NCI-H748 treated with DMSO at 0.1 percent for 48 hours (cell line): ENCODE results near the gene GSE1.

Source experiments
- DNase-seq: peaks from one replicate; lab custom pipeline; 2025; lab: John Stamatoyannopoulos, UW

GSE1 gene

DNA sequence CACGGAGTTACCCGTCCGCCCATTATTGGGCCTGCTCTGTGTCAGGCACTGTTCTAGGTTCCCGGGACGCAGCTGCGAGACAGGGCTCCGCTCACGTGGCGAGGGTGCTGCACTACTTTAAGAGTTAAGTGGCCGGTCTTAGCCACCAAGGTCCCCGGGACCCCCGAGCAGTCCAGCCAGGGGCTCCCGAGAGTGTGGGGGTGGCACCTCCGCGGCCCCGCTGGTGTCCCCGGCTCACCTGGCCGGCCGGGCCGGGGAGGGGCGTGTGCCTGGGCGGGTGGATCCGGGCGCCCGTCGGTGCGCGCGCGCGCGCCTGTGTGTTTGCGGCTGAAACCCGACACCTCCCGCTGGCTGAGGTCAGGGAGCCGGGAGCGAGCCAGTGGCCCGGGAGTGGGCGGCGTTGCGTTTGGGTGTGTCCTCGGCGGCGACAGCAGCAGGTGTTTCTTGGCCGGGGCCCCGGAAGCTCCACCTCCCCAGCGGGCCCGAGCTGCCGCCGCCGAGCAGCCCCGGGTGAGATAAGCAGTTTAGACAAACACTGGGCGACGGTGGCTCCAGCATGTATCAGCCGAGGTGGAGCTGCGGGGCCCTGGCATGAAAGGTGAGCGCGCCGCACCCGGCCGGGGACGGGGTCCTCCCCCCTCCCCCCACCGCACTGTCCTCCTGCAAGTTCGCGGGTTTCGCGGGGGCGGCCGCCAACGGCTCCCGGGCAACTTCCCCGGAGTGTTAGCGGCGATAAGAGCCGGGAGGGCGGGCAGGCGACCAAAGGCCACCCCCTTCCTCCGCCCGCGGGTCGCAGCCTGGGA, at the start of gene GSE1:
GSE1 (plus strand) TSS at position 522 of the 803 bp plus-strand sequence; CDS start at position 592, 70 bp downstream.
- peak; percentile 82 for DNase-seq

DNA sequence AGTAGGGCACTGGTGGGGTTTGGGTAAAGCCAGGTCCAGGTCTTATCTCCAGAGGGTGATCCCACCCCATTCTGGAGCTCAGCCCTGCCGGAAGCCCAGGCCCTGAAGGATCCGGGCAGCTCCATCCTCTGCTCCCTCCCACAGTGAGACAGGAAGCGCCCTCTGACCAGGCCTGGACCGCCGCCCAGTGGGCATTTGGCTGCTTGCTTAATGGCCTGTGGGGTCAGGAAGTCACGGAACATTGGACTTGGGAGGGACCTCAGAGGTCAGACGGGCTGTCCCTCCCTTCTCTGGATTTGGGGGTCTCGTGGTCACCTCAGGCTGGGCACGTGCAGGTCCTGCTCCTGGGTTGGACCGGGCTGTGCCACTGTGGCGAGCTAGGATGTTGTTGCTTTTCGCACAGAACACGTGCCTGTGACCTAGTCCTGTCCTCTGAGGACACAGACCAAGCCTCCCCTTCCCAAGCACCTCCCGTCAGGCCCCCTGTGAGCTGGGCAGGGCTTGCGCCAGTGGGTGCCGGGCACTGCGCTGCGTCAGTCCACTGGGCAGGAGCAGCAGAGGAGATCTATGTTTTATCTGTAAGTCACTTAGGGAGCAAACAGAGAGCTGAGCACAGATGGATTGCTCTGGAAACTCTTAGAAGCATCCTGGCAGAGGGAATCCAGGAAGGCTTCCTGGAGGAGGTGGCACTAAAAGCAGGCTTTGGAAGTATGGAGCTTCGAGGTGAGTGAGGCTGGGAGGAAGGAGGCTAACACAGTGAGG, 49.4 kb upstream of the GSE1 start:
- DNase-seq: no peak

DNA sequence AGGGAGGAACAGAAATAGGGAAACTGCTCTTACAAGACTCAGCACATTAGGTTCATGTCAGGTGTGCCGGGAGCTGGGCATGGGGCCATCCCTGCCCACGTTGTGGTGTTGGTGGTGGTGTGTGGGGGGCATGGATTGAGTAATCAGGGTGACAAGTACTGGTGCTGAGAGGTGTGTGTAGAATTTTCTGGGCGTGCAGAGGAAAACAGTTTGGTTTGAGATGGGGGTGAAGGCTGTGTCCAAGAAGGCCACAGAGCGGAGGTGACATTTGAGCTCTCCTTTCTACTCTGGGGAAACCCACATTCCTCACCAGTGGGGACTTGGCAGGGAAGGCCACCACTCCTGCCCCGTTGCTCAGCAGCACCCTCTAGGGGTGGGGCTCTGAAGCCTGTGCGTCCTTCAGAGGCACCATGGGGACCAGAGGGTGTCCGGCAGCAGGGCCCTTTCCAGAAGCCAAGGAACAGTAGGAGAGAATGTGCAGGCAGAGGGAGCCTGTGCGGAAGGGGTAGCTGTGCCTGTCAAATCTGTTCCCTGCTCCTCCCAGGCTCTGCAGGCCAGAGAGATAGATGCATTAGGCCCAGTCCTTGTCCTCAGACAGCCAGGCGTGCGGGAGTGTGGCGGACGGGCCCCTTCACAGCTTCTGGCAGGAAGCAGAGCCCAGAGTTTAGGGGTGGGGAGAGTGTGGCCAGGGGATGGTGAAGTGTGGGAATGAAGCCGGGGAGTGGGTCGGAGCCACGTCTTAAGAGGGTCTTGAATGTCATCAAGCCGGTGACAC, 48.7 kb upstream of the GSE1 start:
- DNase-seq: no peak

DNA sequence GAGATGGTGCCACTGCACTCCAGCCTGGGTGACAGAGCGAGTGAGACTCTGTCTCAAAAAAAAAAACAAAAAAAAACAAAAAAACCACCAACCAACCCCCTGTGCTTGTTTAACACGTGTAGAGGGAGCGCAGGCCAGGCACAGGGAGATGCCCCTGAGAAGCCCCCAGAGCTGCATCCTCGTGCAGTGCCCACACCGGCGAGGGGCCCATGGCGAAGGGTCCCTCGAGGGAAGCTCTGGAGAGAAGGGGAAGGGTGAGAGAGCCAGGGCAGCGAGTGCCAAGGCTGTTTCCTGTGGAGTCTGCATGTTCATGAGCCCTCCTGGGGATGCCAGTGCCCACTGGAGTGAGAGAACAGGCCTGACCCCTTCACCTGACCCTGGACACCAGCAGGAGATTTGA, 47.8 kb upstream of the GSE1 start:
- no peak for DNase-seq

DNA sequence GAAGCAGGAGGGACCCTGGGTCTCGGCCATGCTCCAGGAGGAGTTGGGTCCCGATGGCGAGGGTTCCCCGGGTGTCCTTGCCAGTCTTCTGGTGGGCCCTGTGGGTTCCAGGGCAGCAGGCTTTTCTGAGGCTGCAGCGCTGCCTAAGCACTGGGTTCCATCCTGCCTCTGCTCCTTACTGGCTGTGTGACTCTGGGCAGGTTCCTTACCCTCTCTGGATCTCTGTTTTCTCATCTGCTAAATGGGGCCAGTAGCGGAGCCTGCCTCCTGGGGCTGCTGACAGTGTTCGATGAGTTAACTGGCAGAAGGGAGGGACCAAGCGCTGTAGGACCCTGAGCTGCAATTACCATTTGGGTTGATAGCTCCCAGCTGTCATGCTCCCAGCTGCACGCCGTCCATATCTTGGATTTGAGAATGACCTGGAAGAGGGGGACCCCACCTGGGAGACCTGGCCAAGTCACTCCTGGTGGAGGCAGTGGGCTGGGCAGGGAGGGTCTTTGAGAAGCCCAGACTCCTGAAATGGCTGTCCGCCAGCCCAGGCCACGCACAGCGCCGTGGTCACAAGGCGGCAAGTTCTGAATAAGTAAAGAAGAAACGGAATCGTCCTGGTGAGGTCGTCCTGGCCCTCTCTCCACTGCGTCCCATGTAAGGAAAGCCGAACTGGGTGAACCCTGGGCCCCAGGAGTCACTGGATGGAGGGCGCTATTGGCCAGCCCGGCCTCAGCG, 47.2 kb upstream of the GSE1 start:
- DNase-seq: no peak

DNA sequence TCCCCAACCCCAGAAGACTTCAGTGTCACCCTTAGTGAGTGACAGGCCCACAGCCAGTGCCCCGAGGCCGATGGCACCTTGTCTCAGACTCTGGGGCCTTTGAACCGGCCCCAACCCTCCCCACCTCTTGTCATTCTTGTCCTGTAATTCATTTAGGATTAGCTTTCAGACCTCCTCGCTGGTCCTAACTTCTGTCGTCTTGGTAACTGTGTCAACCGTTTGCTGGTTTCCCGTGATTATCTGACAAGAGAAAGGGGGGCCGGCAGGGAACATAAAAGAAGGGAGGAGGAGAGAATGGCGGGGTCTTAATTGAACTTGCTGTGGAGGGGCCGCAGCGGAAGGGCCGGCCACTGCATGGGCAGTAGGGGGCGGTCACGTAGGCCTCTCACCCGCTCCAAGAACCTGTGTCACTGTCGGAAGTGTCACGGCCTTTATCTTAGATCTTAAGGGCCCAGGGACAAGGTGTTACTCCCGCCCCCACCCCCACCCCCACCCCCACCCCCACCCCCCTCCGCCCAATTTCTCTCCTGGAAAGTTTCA, 46.5 kb upstream of the GSE1 start:
- no peak for DNase-seq

DNA sequence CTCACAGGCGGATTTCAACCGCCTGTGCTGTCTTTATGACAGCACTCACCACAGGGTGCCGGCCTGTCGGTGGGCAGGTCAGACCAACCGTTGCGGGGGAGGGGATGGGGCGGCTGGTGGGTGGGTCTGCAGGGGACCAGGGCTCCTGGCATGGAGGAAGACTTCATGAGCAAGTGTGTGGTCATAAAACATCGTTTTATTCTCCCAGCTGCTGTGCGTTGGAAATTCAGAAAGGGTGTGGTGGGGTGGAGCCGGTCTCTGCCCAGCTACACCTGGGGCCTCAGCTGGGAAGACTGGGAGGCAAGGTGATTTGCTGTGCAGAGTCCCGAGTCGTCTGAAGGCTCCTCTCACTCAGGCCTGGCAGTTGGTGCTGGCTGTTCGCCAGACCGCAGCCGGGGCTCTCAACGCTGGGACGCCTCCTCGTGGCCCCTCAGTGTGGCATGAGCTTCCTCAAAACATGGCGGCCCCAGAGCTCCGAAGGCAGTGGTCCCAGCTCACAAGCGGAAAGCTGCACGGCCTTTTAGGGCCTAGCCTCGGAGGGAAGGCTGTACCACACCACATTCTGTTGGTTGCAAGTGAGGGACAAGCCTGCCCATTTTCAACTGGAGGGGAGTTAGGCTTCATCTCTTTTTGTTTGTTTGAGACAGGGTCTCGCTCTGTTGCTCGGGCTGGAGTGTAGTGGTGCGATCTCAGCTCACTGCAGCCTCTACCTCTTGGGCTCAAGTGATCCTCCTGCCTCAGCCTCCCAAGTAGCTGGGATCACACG, 45.8 kb upstream of the GSE1 start:
- no peak for DNase-seq

DNA sequence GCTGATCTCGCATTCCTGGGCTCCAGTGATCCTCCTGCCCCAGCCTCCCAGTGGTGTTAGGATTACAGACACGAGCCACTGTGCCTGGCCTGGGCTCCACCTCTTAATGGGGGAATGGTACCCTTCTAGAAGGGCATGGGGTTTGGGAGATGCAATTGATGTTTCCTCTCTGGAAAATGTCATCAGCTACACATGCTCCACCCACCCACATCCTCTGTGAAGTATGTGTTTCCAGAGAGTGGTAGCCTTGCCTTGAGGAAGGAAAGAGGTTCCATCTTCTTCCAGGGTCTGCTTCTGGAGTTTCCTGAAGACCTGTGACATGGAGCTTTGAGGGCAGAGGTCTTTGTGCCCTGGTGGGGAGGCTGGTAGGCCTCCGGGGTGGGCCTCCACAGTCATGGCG, 45.2 kb upstream of the GSE1 start:
- no peak for DNase-seq

DNA sequence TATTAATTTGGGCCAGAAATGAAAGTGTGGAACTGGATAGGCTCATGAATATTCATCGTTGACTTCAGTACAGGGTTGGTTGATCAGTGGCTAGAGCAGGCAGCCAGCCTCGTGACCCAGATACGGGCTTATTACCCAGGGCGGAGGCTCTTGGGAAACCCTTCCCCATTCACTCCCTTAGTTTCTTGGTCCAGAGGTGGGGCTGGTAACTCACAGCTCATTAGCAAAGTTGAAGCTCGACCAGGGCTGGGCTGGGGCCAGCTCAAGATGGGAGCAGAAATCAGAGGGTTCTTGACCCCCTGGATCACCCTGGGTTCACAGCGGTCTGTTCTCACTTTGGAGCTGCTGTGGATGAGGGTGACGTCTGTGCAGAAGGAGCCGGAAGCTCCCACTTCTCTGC, 44.6 kb upstream of the GSE1 start:
- DNase-seq: no peak

GRCh38 chr16:85569039-85569614, 44.0 kb upstream of the GSE1 start:
- no peak for DNase-seq

- peak; percentile 10 for DNase-seq
Measured at GRCh38 chr16:85569615-85570212, 43.4 kb upstream of the GSE1 start.

DNA sequence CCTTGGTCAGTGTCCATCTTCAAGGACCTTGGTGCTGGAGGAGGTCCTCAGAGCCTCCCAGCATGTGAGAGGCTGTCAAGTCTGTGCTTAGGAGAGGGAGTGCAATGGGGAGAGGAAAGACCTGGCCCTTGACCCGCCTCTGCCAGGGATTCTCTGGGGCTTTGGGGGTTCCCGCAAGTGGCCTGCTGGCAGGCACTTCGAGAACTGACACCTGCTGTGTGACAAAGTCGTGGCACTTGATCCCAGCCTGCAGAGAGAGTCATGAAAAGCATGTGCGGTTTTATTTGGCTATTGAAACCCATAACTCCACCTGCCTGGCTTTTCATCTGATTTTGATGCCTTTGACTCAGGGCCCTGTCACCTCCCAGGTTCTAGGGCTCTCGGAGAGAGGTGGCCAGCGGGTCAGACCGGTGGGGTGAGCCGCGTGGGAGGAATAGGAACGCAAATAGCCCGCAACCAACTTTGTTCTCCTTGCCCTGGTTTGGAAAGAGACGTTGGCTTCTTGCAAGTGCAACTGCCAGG, 42.8 kb upstream of the GSE1 start:
- DNase-seq: no peak

- no peak for DNase-seq
Measured at GRCh38 chr16:85570735-85571562, 42.2 kb upstream of the GSE1 start.

- no peak for DNase-seq
Measured at GRCh38 chr16:85571563-85571812, 41.6 kb upstream of the GSE1 start.

- no peak for DNase-seq
Measured at GRCh38 chr16:85571813-85572619, 41.1 kb upstream of the GSE1 start.

DNA sequence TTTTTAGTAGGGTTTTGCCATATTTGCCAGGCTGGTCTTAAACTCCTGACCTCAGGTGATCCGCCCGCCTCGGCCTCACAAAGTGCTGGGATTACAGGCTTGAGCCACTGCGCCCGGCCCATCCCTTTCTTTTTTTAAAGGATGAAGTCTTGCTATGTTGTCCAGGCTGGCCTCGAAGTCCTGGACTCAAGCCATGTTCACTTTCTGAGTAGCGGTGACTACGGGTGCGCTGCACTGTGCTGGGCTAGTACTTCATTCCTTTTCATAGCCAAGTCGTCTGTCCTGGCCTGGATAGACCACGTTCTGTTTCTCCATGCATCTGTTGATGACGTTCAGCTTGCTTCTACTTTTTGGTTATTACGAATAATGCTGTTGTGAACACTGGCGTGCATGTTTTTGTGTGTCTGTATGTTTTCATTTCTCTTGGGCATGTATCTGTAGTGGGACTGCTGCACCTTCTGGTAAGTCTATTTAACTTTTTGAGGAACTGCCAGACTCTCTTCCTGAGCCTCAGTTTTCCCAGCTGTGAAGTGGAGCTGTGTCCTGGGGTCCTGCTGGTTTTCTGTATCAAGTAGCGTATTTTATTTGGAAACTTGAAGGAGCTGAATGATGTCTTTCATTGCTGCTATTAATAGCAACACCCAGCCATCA, 40.0 kb upstream of the GSE1 start:
- no peak for DNase-seq

- DNase-seq: peak; percentile 9
Measured at GRCh38 chr16:85573696-85574641, 39.2 kb upstream of the GSE1 start.
